ENCODE measurements around the gene CFAP77. TPM values are rescaled to one million over a fixed set of nuclear protein-coding genes. Genes with fewer than 3 reads are reported as not detected.

The CFAP77 gene
- total RNA-seq, 1 experiment from 2014 or later, result 0.11 TPM

GRCh38 chr9:132534832-132535231 is 124.8 kb downstream of the CFAP77 start:
- DNase-seq (no peak), ATAC-seq (no peak)
- H3K36me3 ChIP-seq (ENCODE audit: low read depth, low read length), result no peaks in the 10 kb centered on the region
- no peaks in the 10 kb centered on the region for H3K79me2 ChIP-seq (ENCODE audit: low read length)
- no peak overlapping the region for H2AFZ ChIP-seq (ENCODE audit: low read length)
- H3K27me3 ChIP-seq (ENCODE audit: low read length), result peaks cover 12% of the 10 kb centered on the region; the same call in 1 of the 2 replicates
- H3F3A ChIP-seq (ENCODE audit: low read length, unreplicated experiment), result no peaks in the 10 kb centered on the region
- CTCF ChIA-PET, result no interaction called here
- no peak overlapping the region for H3K27ac ChIP-seq (ENCODE audit: low read length)
- POLR2A ChIA-PET (ENCODE audit: unreplicated experiment), result no interaction called here
- no peak overlapping the region for H3K9ac ChIP-seq (ENCODE audit: low read length)
- H3K4me1 ChIP-seq (ENCODE audit: insufficient read depth, low read length), result no peaks in the 10 kb centered on the region
- no peak overlapping the region for H3K4me2 ChIP-seq (ENCODE audit: low read length)
- H3K9me2 ChIP-seq (replicated peaks; ENCODE audit: low read length), result no peaks in the 10 kb centered on the region
- TF ChIP-seq EZH2 (IDR thresholded peaks at IDR 0.05; ENCODE audit: low read length, unreplicated experiment) (no peak), CTCF (conservative IDR thresholded peaks at IDR 0.05; ENCODE audit: low read depth, low read length) (no peak), EZH2phosphoT487 (IDR thresholded peaks at IDR 0.05; ENCODE audit: borderline replicate concordance, low read length) (no peak)
- H3K9me3 ChIP-seq (ENCODE audit: low read length), result no peaks in the 10 kb centered on the region
- intact Hi-C loops (cut with micrococcal nuclease), result no loop called here
- H3K4me3 ChIP-seq (ENCODE audit: low read length), result no peak overlapping the region
- BruUV-seq (replicated peaks), result no TSS peak
- H4K20me1 ChIP-seq (ENCODE audit: low read length), result no peaks in the 10 kb centered on the region

GRCh38 chr9:132536124-132536523 is 126.1 kb downstream of the CFAP77 start:
- H3K79me2 ChIP-seq (ENCODE audit: low read length), result no peaks in the 10 kb centered on the region
- no peaks in the 10 kb centered on the region for H3K36me3 ChIP-seq (ENCODE audit: low read depth, low read length)
- POLR2A ChIA-PET (ENCODE audit: unreplicated experiment), result no interaction called here
- no peak overlapping the region for H3K4me2 ChIP-seq (ENCODE audit: low read length)
- no peak for TF ChIP-seq EZH2 (IDR thresholded peaks at IDR 0.05; ENCODE audit: low read length, unreplicated experiment)
- no peak for TF ChIP-seq CTCF (conservative IDR thresholded peaks at IDR 0.05; ENCODE audit: low read depth, low read length)
- no peak for TF ChIP-seq EZH2phosphoT487 (IDR thresholded peaks at IDR 0.05; ENCODE audit: borderline replicate concordance, low read length)
- no peaks in the 10 kb centered on the region for H3F3A ChIP-seq (ENCODE audit: low read length, unreplicated experiment)
- peaks cover 4% of the 10 kb centered on the region; the same call in 1 of the 2 replicates for H3K27me3 ChIP-seq (ENCODE audit: low read length)
- H3K9me2 ChIP-seq (replicated peaks; ENCODE audit: low read length), result no peaks in the 10 kb centered on the region
- no peak overlapping the region for H3K4me3 ChIP-seq (ENCODE audit: low read length)
- no peak overlapping the region for H2AFZ ChIP-seq (ENCODE audit: low read length)
- no peaks in the 10 kb centered on the region for H3K4me1 ChIP-seq (ENCODE audit: insufficient read depth, low read length)
- no peak overlapping the region for H3K9ac ChIP-seq (ENCODE audit: low read length)
- H3K9me3 ChIP-seq (ENCODE audit: low read length), result no peaks in the 10 kb centered on the region
- no peaks in the 10 kb centered on the region for H4K20me1 ChIP-seq (ENCODE audit: low read length)
- H3K27ac ChIP-seq (ENCODE audit: low read length), result no peak overlapping the region
- DNase-seq (no peak), ATAC-seq (no peak)
- no TSS peak for BruUV-seq (replicated peaks)
- CTCF ChIA-PET, result no interaction called here
- intact Hi-C loops (cut with micrococcal nuclease), result no loop called here

DNA sequence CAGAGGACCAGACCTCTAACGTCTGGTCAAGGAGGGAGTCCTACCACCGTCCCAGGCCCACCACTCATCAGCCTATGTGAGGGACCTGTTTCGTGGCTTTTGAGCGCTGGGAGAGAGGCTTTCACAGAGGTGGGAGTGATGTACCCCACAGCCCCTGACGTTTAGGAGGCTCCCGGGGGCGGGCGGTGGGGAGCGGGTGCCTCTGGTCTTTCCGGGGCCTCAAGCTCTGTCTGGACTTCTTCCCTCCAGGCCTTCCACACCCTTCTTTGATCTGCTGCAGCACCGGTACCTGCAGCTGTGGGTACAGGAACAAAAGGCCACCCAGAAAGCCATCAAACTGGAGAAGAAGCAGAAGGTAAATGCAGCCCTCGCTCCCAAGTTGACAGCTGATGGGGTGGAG is 127.3 kb downstream of the CFAP77 start:
- no peak overlapping the region for H3K27ac ChIP-seq (ENCODE audit: low read length)
- BruUV-seq (replicated peaks), result no TSS peak
- H3K4me2 ChIP-seq (ENCODE audit: low read length), result no peak overlapping the region
- H3K4me1 ChIP-seq (ENCODE audit: insufficient read depth, low read length), result no peaks in the 10 kb centered on the region
- DNase-seq, result no peak
- H3K36me3 ChIP-seq (ENCODE audit: low read depth, low read length), result no peaks in the 10 kb centered on the region
- intact Hi-C loops (cut with micrococcal nuclease), result no loop called here
- H3F3A ChIP-seq (ENCODE audit: low read length, unreplicated experiment), result no peaks in the 10 kb centered on the region
- ATAC-seq, result no peak
- H3K79me2 ChIP-seq (ENCODE audit: low read length), result no peaks in the 10 kb centered on the region
- TF ChIP-seq CTCF (conservative IDR thresholded peaks at IDR 0.05; ENCODE audit: low read depth, low read length) (no peak), EZH2phosphoT487 (IDR thresholded peaks at IDR 0.05; ENCODE audit: borderline replicate concordance, low read length) (no peak), EZH2 (IDR thresholded peaks at IDR 0.05; ENCODE audit: low read length, unreplicated experiment) (no peak)
- H3K9me3 ChIP-seq (ENCODE audit: low read length), result no peaks in the 10 kb centered on the region
- ChIA-PET CTCF (no interaction called here), POLR2A (ENCODE audit: unreplicated experiment) (no interaction called here)
- no peaks in the 10 kb centered on the region for H3K9me2 ChIP-seq (replicated peaks; ENCODE audit: low read length)
- H3K4me3 ChIP-seq (ENCODE audit: low read length), result no peak overlapping the region
- H3K9ac ChIP-seq (ENCODE audit: low read length), result no peak overlapping the region
- no peaks in the 10 kb centered on the region for H3K27me3 ChIP-seq (ENCODE audit: low read length)
- H4K20me1 ChIP-seq (ENCODE audit: low read length), result no peaks in the 10 kb centered on the region
- H2AFZ ChIP-seq (ENCODE audit: low read length), result no peak overlapping the region

Measured in PC-3 (cell line).